T-helper 9 cell (primary cell): ENCODE measurements around the gene GPBAR1.
"Not testable (repeated sequence)": the region's sequence is repeated elsewhere in the genome, so short reads cannot be mapped to it uniquely, and the experiment has no call there.

ENCODE experiments used
- DNase-seq: peaks from one replicate; pipeline ENCODE4 v3.0.0-alpha.2; 2020

GPBAR1 gene

GRCh38 chr2:218269900-218270720 is 9.3 kb downstream of the GPBAR1 start, which contains the start of the genes AAMP and PNKD:
AAMP (minus strand) TSS chr2:218270137; CDS start chr2:218270086, 51 bp downstream.
PNKD (plus strand) TSS chr2:218270519; CDS start chr2:218270536, 17 bp downstream.
- peak; percentile 100 for DNase-seq

GRCh38 chr2:218270721-218271486 is 10.1 kb downstream of the GPBAR1 start:
- DNase-seq, result no peak

- DNase-seq, result no peak
Measured at GRCh38 chr2:218271487-218271797, 10.6 kb downstream of the GPBAR1 start.

- no peak for DNase-seq
Measured at GRCh38 chr2:218271865-218272530, 11.2 kb downstream of the GPBAR1 start.

GRCh38 chr2:218272531-218273212 is 11.9 kb downstream of the GPBAR1 start:
- DNase-seq, result peak; percentile 70

- not testable (repeated sequence) for DNase-seq
Measured at GRCh38 chr2:218273214-218273907, 12.5 kb downstream of the GPBAR1 start.

GRCh38 chr2:218273908-218274249 is 13.1 kb downstream of the GPBAR1 start:
- DNase-seq, result no peak

GRCh38 chr2:218274586-218274985 is 13.8 kb downstream of the GPBAR1 start:
- no peak for DNase-seq

- DNase-seq, result no peak
Measured at GRCh38 chr2:218275371-218276072, 14.7 kb downstream of the GPBAR1 start.

GRCh38 chr2:218276986-218277755 is 16.4 kb downstream of the GPBAR1 start:
- no peak for DNase-seq

- no peak for DNase-seq
Measured at GRCh38 chr2:218277921-218278320, 17.1 kb downstream of the GPBAR1 start.

GRCh38 chr2:218278531-218279360 is 17.9 kb downstream of the GPBAR1 start:
- no peak for DNase-seq

GRCh38 chr2:218280260-218280870 is 19.6 kb downstream of the GPBAR1 start:
- no peak for DNase-seq

GRCh38 chr2:218281449-218281848 is 20.6 kb downstream of the GPBAR1 start:
- no peak for DNase-seq

- DNase-seq, result no peak
Measured at GRCh38 chr2:218282173-218282991, 21.6 kb downstream of the GPBAR1 start.

GRCh38 chr2:218284106-218284811 is 23.4 kb downstream of the GPBAR1 start:
- DNase-seq, result peak; percentile 51

GRCh38 chr2:218285604-218286003 is 24.8 kb downstream of the GPBAR1 start:
- no peak for DNase-seq
